ENCODE data around the gene LEAP2. TPM values are rescaled to one million over a fixed set of nuclear protein-coding genes. Genes with fewer than 3 reads are reported as not detected.

LEAP2 gene
- total RNA-seq, 1 experiment from 2014 or later: 4.5 TPM

DNA sequence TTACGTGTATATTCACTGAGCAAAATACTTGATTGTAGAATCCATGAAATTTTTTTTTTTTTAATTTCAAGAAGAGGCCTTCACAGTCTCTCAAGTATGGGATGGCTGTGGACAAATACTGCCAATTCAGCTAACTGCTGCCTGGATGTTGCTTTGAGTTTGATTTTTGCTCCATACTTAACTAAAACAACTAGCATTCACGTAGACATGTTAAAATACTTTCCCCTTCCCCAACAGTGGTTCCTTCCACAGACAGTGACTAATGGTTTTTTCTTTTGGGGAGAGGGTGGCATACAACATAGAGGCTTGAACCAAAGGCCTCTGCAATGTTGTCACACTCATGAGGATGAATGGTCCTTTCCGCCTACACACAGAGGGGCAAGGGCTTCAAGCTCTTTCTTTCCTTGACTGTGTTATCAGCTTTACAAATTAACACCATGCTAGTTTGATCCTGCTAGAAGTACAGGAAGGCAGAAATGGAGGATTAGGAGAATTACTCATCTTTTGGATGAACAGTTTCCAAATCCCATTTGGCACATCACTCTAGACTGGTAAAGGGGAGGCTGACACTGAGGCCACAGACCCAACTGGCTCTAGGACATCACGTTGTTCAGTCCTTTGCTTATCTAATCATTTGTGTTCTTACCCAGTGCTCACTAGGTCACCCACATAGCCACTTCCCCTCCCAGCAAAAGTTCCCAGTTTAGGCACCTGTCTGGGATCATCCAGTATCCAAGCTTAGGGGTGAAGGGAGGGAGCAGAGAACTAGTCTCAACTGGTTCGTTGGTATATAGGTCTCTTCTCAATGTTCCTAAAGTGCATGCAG, 1.8 kb upstream of the LEAP2 start:
- no peaks in the 10 kb centered on the region for H3K27me3 ChIP-seq (ENCODE audit: insufficient read depth, low read depth)
- H3K9me3 ChIP-seq (ENCODE audit: insufficient read depth, low read depth): no peaks in the 10 kb centered on the region
- H3K9me2 ChIP-seq (ENCODE audit: insufficient read depth): no peaks in the 10 kb centered on the region
- no peak overlapping the region for H3K4me3 ChIP-seq
- no peak overlapping the region for H2AFZ ChIP-seq
- POLR2A ChIA-PET (ENCODE audit: unreplicated experiment): interaction anchor here (0.5 kb wide), 1 partner anchor 311 kb away, joined by 3 read pairs; no protein-coding TSS in a partner anchor
- CTCF ChIA-PET: no interaction called here
- H3K27ac ChIP-seq: no peak overlapping the region
- peaks cover 22% of the 10 kb centered on the region for H3K36me3 ChIP-seq (ENCODE audit: low read depth)
- intact Hi-C loops (cut with micrococcal nuclease; ENCODE audit: unreplicated experiment): no loop called here
- no peak for TF ChIP-seq EZH2 (IDR thresholded peaks at IDR 0.05; ENCODE audit: low read depth)
- TF ChIP-seq, protein P1, sequence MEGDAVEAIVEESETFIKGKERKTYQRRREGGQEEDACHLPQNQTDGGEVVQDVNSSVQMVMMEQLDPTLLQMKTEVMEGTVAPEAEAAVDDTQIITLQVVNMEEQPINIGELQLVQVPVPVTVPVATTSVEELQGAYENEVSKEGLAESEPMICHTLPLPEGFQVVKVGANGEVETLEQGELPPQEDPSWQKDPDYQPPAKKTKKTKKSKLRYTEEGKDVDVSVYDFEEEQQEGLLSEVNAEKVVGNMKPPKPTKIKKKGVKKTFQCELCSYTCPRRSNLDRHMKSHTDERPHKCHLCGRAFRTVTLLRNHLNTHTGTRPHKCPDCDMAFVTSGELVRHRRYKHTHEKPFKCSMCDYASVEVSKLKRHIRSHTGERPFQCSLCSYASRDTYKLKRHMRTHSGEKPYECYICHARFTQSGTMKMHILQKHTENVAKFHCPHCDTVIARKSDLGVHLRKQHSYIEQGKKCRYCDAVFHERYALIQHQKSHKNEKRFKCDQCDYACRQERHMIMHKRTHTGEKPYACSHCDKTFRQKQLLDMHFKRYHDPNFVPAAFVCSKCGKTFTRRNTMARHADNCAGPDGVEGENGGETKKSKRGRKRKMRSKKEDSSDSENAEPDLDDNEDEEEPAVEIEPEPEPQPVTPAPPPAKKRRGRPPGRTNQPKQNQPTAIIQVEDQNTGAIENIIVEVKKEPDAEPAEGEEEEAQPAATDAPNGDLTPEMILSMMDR (conservative IDR thresholded peaks at IDR 0.05): no peak
- no peaks in the 10 kb centered on the region for H4K20me1 ChIP-seq (ENCODE audit: insufficient read depth)
- peaks cover 17% of the 10 kb centered on the region for H3K79me2 ChIP-seq (ENCODE audit: low read depth)
- H3K4me1 ChIP-seq (replicated peaks; ENCODE audit: insufficient read depth): peaks cover 8% of the 10 kb centered on the region
- DNase-seq: no peak
- no TSS peak for BruUV-seq (replicated peaks)
- peaks cover 34% of the 10 kb centered on the region; the same call in 1 of the 2 replicates for H3F3A ChIP-seq (ENCODE audit: insufficient read depth, low read depth)
- H3K4me2 ChIP-seq: no peak overlapping the region

DNA sequence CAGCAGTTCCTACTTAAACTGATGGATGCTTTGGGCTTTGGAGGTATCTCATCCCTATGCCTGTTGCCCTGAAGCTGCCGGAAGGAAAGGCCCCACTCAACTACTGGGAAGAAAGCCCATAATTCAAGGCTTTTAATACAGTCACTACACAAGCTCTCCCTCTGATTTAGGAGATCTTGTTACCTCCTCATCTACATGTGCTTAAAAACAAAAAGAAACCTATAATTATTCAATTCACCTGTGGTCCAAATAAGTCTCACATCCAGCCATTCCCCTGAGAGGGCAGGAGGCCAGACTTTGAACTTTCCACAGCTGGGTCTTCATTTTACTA, 715 bp upstream of the LEAP2 start:
- BruUV-seq (replicated peaks): no TSS peak
- Histone ChIP-seq H3K27me3 (ENCODE audit: insufficient read depth, low read depth) (no peaks in the 10 kb centered on the region), H3K4me3 (no peak overlapping the region), H3K9me2 (ENCODE audit: insufficient read depth) (no peaks in the 10 kb centered on the region), H3K27ac (no peak overlapping the region), H3K4me1 (replicated peaks; ENCODE audit: insufficient read depth) (peaks cover 1% of the 10 kb centered on the region), H3K36me3 (ENCODE audit: low read depth) (peaks cover 26% of the 10 kb centered on the region), H3K79me2 (ENCODE audit: low read depth) (peaks cover 6% of the 10 kb centered on the region), H4K20me1 (ENCODE audit: insufficient read depth) (no peaks in the 10 kb centered on the region), H2AFZ (no peak overlapping the region), H3K9me3 (ENCODE audit: insufficient read depth, low read depth) (no peaks in the 10 kb centered on the region), H3F3A (ENCODE audit: insufficient read depth, low read depth) (peaks cover 30% of the 10 kb centered on the region; the same call in 1 of the 2 replicates), H3K4me2 (no peak overlapping the region)
- ChIA-PET CTCF (no interaction called here), POLR2A (ENCODE audit: unreplicated experiment) (no interaction called here)
- TF ChIP-seq, protein P1 (conservative IDR thresholded peaks at IDR 0.05): no peak
- TF ChIP-seq EZH2 (IDR thresholded peaks at IDR 0.05; ENCODE audit: low read depth): no peak
- no peak for DNase-seq
- intact Hi-C loops (cut with micrococcal nuclease; ENCODE audit: unreplicated experiment): no loop called here

DNA sequence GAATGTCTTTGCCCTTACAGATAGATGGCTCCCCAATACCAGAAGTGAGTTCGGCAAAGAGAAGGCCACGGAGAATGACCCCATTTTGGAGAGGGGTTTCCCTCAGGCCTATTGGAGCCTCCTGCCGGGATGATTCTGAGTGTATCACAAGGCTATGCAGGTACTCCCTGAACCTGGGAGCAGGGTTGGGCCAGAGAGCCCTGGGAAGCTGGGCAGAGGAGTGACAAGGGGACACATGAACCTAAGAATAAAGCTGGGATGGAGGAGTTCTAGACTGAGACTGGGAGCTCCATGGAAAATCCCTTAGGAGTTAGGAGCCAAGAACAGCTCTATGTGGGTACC, 433 bp downstream of the LEAP2 start:
- no peaks in the 10 kb centered on the region for H3K79me2 ChIP-seq (ENCODE audit: low read depth)
- H3K36me3 ChIP-seq (ENCODE audit: low read depth): peaks cover 21% of the 10 kb centered on the region; the same call in 1 of the 2 replicates
- H3K9me2 ChIP-seq (ENCODE audit: insufficient read depth): no peaks in the 10 kb centered on the region
- ChIA-PET POLR2A (ENCODE audit: unreplicated experiment) (no interaction called here), CTCF (no interaction called here)
- no peak overlapping the region for H3K4me2 ChIP-seq
- no peak for DNase-seq
- TF ChIP-seq EZH2 (IDR thresholded peaks at IDR 0.05; ENCODE audit: low read depth): no peak
- TF ChIP-seq, protein P1 (conservative IDR thresholded peaks at IDR 0.05): no peak
- H3K9me3 ChIP-seq (ENCODE audit: insufficient read depth, low read depth): no peaks in the 10 kb centered on the region
- no TSS peak for BruUV-seq (replicated peaks)
- no peaks in the 10 kb centered on the region for H4K20me1 ChIP-seq (ENCODE audit: insufficient read depth)
- intact Hi-C loops (cut with micrococcal nuclease; ENCODE audit: unreplicated experiment): no loop called here
- no peaks in the 10 kb centered on the region for H3K4me1 ChIP-seq (replicated peaks; ENCODE audit: insufficient read depth)
- no peaks in the 10 kb centered on the region for H3K27me3 ChIP-seq (ENCODE audit: insufficient read depth, low read depth)
- no peak overlapping the region for H2AFZ ChIP-seq
- no peak overlapping the region for H3K27ac ChIP-seq
- H3F3A ChIP-seq (ENCODE audit: insufficient read depth, low read depth): peaks cover 19% of the 10 kb centered on the region; the same call in 1 of the 2 replicates
- no peak overlapping the region for H3K4me3 ChIP-seq
